ENCODE measurements around the gene TPSAB1.

DNA sequence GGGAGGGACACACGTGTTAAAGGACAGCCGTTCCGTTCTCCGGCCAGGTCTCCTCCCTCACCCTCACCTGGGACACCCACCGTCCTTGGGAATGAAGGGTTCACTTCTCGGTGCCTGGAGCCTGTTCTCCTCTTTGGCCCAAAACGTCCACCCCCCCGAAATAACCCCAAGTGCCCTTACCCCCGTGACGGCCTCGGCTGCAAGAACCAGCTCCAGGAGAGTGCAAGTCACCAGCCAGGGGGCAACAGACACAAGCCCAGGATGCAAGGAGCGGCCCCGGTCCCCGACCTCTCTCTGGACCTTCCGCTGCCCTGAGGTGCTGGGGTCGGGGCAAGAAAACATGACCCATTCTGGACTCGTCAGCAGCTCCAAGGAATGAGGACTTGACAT, 49.0 kb downstream of the TPSAB1 start:
- TF ChIP-seq YY1 (IDR thresholded peaks at IDR 0.05; ENCODE audit: extremely low read depth, insufficient replicate concordance, low read depth, low read length) (no peak), ZBTB33 (IDR thresholded peaks at IDR 0.05; ENCODE audit: extremely low read depth, insufficient replicate concordance, low read length) (no peak), EZH2 (IDR thresholded peaks at IDR 0.05) (no peak), SP1 (IDR thresholded peaks at IDR 0.05; ENCODE audit: low read depth) (no peak), RAD21 (IDR thresholded peaks at IDR 0.05; ENCODE audit: low read depth) (no peak), CTCF (IDR thresholded peaks at IDR 0.05 in 2 of 3, conservative IDR thresholded peaks at IDR 0.05 in 1 of 3; ENCODE audit: borderline replicate concordance in 1 of 3, insufficient read depth in 1 of 3, low read depth in 2 of 3, low read length in 2 of 3) (no peak), MAX (IDR thresholded peaks at IDR 0.05) (no peak), ZFX (IDR thresholded peaks at IDR 0.05) (no peak)

Data from HCT116 (cell line).